ENCODE data around the gene MYL2.

MYL2 gene

GRCh38 chr12:110888256-110888991, 32.0 kb downstream of the MYL2 start:
- no peak for TF ChIP-seq CTCF (IDR thresholded peaks at IDR 0.05; ENCODE audit: insufficient read depth, low read length, poor library complexity, severe bottlenecking)
- H3K27me3 ChIP-seq (replicated peaks; ENCODE audit: control insufficient read depth, insufficient read depth, low read length), result no peaks in the 10 kb centered on the region
- no peak overlapping the region for H3K4me3 ChIP-seq (replicated peaks; ENCODE audit: low read depth, low read length)
- no peak for DNase-seq (ENCODE audit: extremely low read depth, insufficient read length)
- no peaks in the 10 kb centered on the region for H3K36me3 ChIP-seq (ENCODE audit: control insufficient read depth, insufficient read depth, low read length)

- TF ChIP-seq CTCF (IDR thresholded peaks at IDR 0.05; ENCODE audit: insufficient read depth, low read length, poor library complexity, severe bottlenecking), result no peak
- Histone ChIP-seq H3K27me3 (replicated peaks; ENCODE audit: control insufficient read depth, insufficient read depth, low read length) (no peaks in the 10 kb centered on the region), H3K4me3 (replicated peaks; ENCODE audit: low read depth, low read length) (no peak overlapping the region), H3K36me3 (ENCODE audit: control insufficient read depth, insufficient read depth, low read length) (no peaks in the 10 kb centered on the region)
- DNase-seq (ENCODE audit: extremely low read depth, insufficient read length), result no peak
Observed at GRCh38 chr12:110885152-110885840, 35.1 kb downstream of the MYL2 start.

GRCh38 chr12:110883251-110883650, 37.1 kb downstream of the MYL2 start:
- Histone ChIP-seq H3K27me3 (replicated peaks; ENCODE audit: control insufficient read depth, insufficient read depth, low read length) (no peaks in the 10 kb centered on the region; the same call in 1 of the 2 replicates), H3K4me3 (replicated peaks; ENCODE audit: low read depth, low read length) (no peak overlapping the region), H3K36me3 (ENCODE audit: control insufficient read depth, insufficient read depth, low read length) (no peaks in the 10 kb centered on the region)
- no peak for TF ChIP-seq CTCF (IDR thresholded peaks at IDR 0.05; ENCODE audit: insufficient read depth, low read length, poor library complexity, severe bottlenecking)
- no peak for DNase-seq (ENCODE audit: extremely low read depth, insufficient read length)

- no peak for TF ChIP-seq CTCF (IDR thresholded peaks at IDR 0.05; ENCODE audit: insufficient read depth, low read length, poor library complexity, severe bottlenecking)
- Histone ChIP-seq H3K4me3 (replicated peaks; ENCODE audit: low read depth, low read length) (no peak overlapping the region), H3K36me3 (ENCODE audit: control insufficient read depth, insufficient read depth, low read length) (no peaks in the 10 kb centered on the region), H3K27me3 (replicated peaks; ENCODE audit: control insufficient read depth, insufficient read depth, low read length) (no peaks in the 10 kb centered on the region; the same call in 1 of the 2 replicates)
- no peak for DNase-seq (ENCODE audit: extremely low read depth, insufficient read length)
Observed at GRCh38 chr12:110880651-110881050, 39.7 kb downstream of the MYL2 start.

GRCh38 chr12:110874781-110875180, 45.6 kb downstream of the MYL2 start:
- Histone ChIP-seq H3K4me3 (replicated peaks; ENCODE audit: low read depth, low read length) (no peak overlapping the region), H3K27me3 (replicated peaks; ENCODE audit: control insufficient read depth, insufficient read depth, low read length) (peaks cover 2% of the 10 kb centered on the region)
- no peak for TF ChIP-seq CTCF (IDR thresholded peaks at IDR 0.05; ENCODE audit: insufficient read depth, low read length, poor library complexity, severe bottlenecking)

More at GRCh38 chr12:110874781-110875180, 45.6 kb downstream of the MYL2 start:
- DNase-seq (ENCODE audit: extremely low read depth, insufficient read length), result no peak
- H3K36me3 ChIP-seq (ENCODE audit: control insufficient read depth, insufficient read depth, low read length), result no peaks in the 10 kb centered on the region
